H1 (cell line): Measurements from ENCODE around the gene CALY. TPM values are rescaled to one million over a fixed set of nuclear protein-coding genes. Genes with fewer than 3 reads are reported as not detected.

Source experiments
- BACH1 ChIP-seq: IDR thresholded peaks from 2 replicates; pipeline ENCODE4 v1.6.1; 2012; ENCODE audit warnings: low read length, improper control_type of control experiment
- FOSL1 ChIP-seq: IDR thresholded peaks from 2 replicates; pipeline ENCODE4 v1.6.1; 2011; ENCODE audit warnings: mild to moderate bottlenecking, low read depth, low read length, moderate library complexity; ENCODE audit not compliant: insufficient read depth
- JUND ChIP-seq: IDR thresholded peaks from 2 replicates; pipeline ENCODE4 v1.6.1; 2011; ENCODE audit warnings: mild to moderate bottlenecking, improper control_type of control experiment, low read length
- NRF1 ChIP-seq: IDR thresholded peaks from 2 replicates; pipeline ENCODE4 v1.6.1; 2011; ENCODE audit warnings: mild to moderate bottlenecking, low read depth, low read length, improper control_type of control experiment
- SUZ12 ChIP-seq: fragments of 200-600 bp; sonication (generic); IDR thresholded peaks from 2 replicates; pipeline ENCODE4 v1.6.1; 2012; ENCODE audit warnings: mild to moderate bottlenecking, inconsistent platforms, low read length, moderate library complexity, mixed read lengths
- polyA plus RNA-seq, 7 experiments: library from polyadenylated mRNA; depleted of rRNA in 3 of 7; stranded (reverse) in 5 of 7; unstranded in 2 of 7; fragments of >200 nt in 5 of 7; fragments of 200-250 nt in 2 of 7; gene quantifications; 1 replicate in 5 of 7; 2 replicates in 1 of 7; 4 replicates in 1 of 7; pipeline versions ENCODE4 v1.2.1 to v1.2.3, GENCODE V29; 2011 to 2013; ENCODE audit warnings: missing spikeins in 2 of 7, mixed read lengths in 2 of 7
- total RNA-seq: library from RNA; stranded (reverse); fragmentation: NEBNext Ultra II Directional; extraction: Animal tissue kit (Norgen Biotek cat#: 25700); gene quantifications from 2 replicates; pipeline ENCODE4 v1.2.1, GENCODE V29; 2021

CALY gene
- total and polyA plus RNA-seq, 2 of the 8 experiments (the other 6 are each of a cell fraction or from before 2014, with no cell fraction given), result 1.3 to 1.5 TPM

DNA sequence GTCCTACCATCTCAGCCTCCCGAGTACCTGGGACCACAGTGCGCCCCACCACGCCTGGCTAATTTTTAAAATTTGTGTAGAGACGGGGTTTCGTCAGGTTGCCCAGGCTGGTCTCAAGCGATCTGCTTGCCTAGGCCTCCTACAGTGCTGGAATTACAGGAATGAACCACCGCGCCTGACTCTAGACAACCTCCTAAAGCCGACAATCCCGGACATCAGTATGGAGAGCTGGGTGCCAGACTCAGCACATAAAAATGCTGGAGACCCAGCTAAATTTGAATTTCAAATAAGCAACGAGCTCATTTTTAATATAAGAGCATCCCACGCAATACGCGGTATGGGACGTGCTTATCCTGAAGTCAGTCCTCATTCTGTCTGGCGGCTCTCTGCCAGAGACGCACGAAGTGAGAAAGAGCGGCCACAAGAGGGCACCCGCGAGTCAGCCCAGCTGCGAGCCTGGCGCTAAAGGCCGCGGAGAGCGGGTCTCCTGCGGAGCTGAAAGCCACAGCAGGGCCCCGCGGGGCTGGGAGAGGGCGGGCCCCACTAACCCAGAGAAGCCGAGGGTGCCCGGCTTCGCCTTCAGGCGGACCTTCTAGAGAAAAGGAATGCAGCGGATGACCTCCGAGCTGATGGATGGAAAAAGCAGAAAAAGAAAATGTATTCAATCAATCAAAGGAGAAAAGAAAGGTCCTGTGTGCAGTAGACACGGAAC, 7.0 kb downstream of the CALY start (continued):
- no peak for TF ChIP-seq FOSL1
- no peak for TF ChIP-seq SUZ12
- peak; percentile 37; the same call in 1 of the 2 replicates for TF ChIP-seq BACH1
- no peak for TF ChIP-seq JUND
- no peak for TF ChIP-seq NRF1
